ENCODE data around the gene MRPL55. TPM values are rescaled to one million over a fixed set of nuclear protein-coding genes. Genes with fewer than 3 reads are reported as not detected.

The MRPL55 gene
- total and polyA plus RNA-seq, 2 of the 13 experiments (the other 11 are each of a cell fraction or from before 2014, with no cell fraction given) = 58.6 to 92.9 TPM

DNA sequence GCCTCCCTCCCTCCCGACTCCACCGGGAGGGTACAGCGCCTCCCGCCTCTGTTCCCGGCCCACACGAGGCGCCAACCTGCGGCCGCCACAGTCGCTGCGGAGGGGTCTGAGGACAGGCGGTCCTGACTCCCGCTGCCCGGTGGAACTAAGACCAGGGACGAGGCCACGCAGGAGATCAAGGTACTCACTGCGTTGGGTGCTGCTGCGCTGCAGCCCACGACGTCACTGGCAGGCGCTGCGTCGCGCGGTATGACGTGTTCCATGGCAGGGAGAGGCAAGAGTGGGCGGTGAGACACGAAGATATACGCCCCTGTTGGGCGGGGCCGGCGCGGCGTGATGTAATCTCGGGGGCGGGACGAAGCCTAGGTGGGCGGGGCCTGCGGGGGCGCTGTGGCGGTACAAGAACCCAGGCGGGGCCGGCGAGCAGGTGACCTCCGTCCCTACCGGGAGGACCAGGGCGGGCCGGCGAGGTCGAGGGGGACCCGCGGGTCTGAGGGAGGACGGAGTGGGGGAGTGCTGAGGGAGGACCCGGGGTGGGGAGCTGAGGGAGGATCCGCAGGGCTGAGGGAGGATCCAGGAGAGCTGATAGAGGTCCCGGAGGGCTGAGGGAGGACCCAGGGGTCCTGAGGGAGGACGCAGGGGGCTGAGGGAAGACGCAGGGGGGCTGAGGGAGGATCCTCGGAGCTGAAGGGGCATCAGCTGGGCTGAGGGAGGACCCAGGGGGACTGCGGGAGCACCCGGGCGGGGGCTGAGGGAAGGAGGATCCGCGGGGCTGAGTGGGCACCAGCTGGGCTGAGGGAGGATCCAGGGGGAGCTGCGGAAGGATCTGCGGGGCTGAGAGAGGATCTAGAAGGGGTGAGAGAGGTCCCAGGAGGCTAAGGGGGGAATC is at the start of gene MRPL55 (continued):
- TF ChIP-seq, protein P1, sequence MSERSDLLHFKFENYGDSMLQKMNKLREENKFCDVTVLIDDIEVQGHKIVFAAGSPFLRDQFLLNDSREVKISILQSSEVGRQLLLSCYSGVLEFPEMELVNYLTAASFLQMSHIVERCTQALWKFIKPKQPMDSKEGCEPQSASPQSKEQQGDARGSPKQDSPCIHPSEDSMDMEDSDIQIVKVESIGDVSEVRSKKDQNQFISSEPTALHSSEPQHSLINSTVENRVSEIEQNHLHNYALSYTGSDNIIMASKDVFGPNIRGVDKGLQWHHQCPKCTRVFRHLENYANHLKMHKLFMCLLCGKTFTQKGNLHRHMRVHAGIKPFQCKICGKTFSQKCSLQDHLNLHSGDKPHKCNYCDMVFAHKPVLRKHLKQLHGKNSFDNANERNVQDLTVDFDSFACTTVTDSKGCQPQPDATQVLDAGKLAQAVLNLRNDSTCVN (CRISPR knock-in tag; IDR thresholded peaks at IDR 0.05; ENCODE audit: borderline replicate concordance) = peak; percentile 33; the same call in 1 of the 2 replicates
- TF ChIP-seq KDM1A (CRISPR knock-in tag; IDR thresholded peaks at IDR 0.05) = no peak
- peak; percentile 60; the same call in 1 of the 2 replicates for TF ChIP-seq ZBTB42 (CRISPR knock-in tag; IDR thresholded peaks at IDR 0.05)
- TF ChIP-seq POLR2G (IDR thresholded peaks at IDR 0.05; ENCODE audit: low read depth, low read length) = peak; percentile 91
- no peak; the same call in none of the 2 replicates for TF ChIP-seq ZNF556 (CRISPR knock-in tag; IDR thresholded peaks at IDR 0.05; ENCODE audit: borderline replicate concordance)
- peak; percentile 65 for TF ChIP-seq ERF (CRISPR knock-in tag; IDR thresholded peaks at IDR 0.05)
- TF ChIP-seq, protein P2, sequence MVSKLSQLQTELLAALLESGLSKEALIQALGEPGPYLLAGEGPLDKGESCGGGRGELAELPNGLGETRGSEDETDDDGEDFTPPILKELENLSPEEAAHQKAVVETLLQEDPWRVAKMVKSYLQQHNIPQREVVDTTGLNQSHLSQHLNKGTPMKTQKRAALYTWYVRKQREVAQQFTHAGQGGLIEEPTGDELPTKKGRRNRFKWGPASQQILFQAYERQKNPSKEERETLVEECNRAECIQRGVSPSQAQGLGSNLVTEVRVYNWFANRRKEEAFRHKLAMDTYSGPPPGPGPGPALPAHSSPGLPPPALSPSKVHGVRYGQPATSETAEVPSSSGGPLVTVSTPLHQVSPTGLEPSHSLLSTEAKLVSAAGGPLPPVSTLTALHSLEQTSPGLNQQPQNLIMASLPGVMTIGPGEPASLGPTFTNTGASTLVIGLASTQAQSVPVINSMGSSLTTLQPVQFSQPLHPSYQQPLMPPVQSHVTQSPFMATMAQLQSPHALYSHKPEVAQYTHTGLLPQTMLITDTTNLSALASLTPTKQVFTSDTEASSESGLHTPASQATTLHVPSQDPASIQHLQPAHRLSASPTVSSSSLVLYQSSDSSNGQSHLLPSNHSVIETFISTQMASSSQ (IDR thresholded peaks at IDR 0.05; ENCODE audit: low read depth) = no peak
- TF ChIP-seq, protein P2 (CRISPR knock-in tag; IDR thresholded peaks at IDR 0.05; ENCODE audit: borderline replicate concordance) = peak; percentile 73; the same call in 1 of the 2 replicates
- peak; percentile 85 for TF ChIP-seq ZNF350 (CRISPR knock-in tag; IDR thresholded peaks at IDR 0.05; ENCODE audit: borderline replicate concordance, low read depth)
- TF ChIP-seq, protein P3, sequence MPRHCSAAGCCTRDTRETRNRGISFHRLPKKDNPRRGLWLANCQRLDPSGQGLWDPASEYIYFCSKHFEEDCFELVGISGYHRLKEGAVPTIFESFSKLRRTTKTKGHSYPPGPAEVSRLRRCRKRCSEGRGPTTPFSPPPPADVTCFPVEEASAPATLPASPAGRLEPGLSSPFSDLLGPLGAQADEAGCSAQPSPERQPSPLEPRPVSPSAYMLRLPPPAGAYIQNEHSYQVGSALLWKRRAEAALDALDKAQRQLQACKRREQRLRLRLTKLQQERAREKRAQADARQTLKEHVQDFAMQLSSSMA (CRISPR knock-in tag; IDR thresholded peaks at IDR 0.05) = peak; percentile 62; the same call in 1 of the 2 replicates
- TF ChIP-seq ZNF850 (CRISPR knock-in tag; conservative IDR thresholded peaks at IDR 0.05) = peak; percentile 93
- no peak for TF ChIP-seq CHD2 (IDR thresholded peaks at IDR 0.05; ENCODE audit: low read depth, low read length)
- no peak for TF ChIP-seq ZNF343 (CRISPR knock-in tag; IDR thresholded peaks at IDR 0.05)
- no peak for TF ChIP-seq GABPA (IDR thresholded peaks at IDR 0.05; ENCODE audit: low read depth, low read length)
- TF ChIP-seq GABPA (CRISPR knock-in tag; IDR thresholded peaks at IDR 0.05; ENCODE audit: low read depth) = 0 out of 2 replicates have a peak, but pooled peaks have one; percentile 8
- no peak for TF ChIP-seq TP53 (CRISPR knock-in tag; conservative IDR thresholded peaks at IDR 0.05)
- TF ChIP-seq, protein P4, sequence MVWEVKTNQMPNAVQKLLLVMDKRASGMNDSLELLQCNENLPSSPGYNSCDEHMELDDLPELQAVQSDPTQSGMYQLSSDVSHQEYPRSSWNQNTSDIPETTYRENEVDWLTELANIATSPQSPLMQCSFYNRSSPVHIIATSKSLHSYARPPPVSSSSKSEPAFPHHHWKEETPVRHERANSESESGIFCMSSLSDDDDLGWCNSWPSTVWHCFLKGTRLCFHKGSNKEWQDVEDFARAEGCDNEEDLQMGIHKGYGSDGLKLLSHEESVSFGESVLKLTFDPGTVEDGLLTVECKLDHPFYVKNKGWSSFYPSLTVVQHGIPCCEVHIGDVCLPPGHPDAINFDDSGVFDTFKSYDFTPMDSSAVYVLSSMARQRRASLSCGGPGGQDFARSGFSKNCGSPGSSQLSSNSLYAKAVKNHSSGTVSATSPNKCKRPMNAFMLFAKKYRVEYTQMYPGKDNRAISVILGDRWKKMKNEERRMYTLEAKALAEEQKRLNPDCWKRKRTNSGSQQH (CRISPR knock-in tag; IDR thresholded peaks at IDR 0.05; ENCODE audit: low read depth) = 0 out of 2 replicates have a peak, but pooled peaks have one; percentile 71
- no peak for TF ChIP-seq SKI (IDR thresholded peaks at IDR 0.05; ENCODE audit: partially characterized antibody)
- TF ChIP-seq HDAC2 (CRISPR knock-in tag; IDR thresholded peaks at IDR 0.05) = peak; percentile 92
- TF ChIP-seq PAX8 (CRISPR knock-in tag; IDR thresholded peaks at IDR 0.05; ENCODE audit: borderline replicate concordance) = 0 out of 2 replicates have a peak, but pooled peaks have one; percentile 53
- peak; percentile 76 for TF ChIP-seq ZNF772 (CRISPR knock-in tag; IDR thresholded peaks at IDR 0.05)
- no peak for TF ChIP-seq RCOR2 (CRISPR knock-in tag; IDR thresholded peaks at IDR 0.05)

All from HepG2 (cell line).